C4-2B (cell line): ENCODE data around the gene KRTAP4-1.
"Not testable (repeated sequence)": the region's sequence is repeated elsewhere in the genome, so short reads cannot be mapped to it uniquely, and the experiment has no call there.

Experiments
- H3K27ac ChIP-seq: fragments of 450-650 bp; 2 replicates; pipeline ENCODE4 v1.5.1; 2017
- CTCF ChIP-seq: fragments of 450-650 bp; conservative IDR thresholded peaks from 2 replicates; pipeline ENCODE4 v1.5.1; 2017; ENCODE audit warnings: mild to moderate bottlenecking
- ZFX ChIP-seq: fragments of 450-650 bp; IDR thresholded peaks from 2 replicates; pipeline ENCODE4 v1.6.1; 2017

KRTAP4-1 gene

GRCh38 chr17:41212524-41213169 lies 27.9 kb upstream of the KRTAP4-1 start:
- H3K27ac ChIP-seq: peak overlapping the region; percentile 24; the same call in 1 of the 2 replicates
- TF ChIP-seq ZFX: no peak
- no peak for TF ChIP-seq CTCF

- H3K27ac ChIP-seq: no peak overlapping the region; the same call in 1 of the 2 replicates
- TF ChIP-seq CTCF (no peak), ZFX (no peak)
These were observed 27.2 kb upstream of the KRTAP4-1 start for GRCh38 chr17:41211845-41212466.

- no peak for TF ChIP-seq CTCF
- no peak for TF ChIP-seq ZFX
- H3K27ac ChIP-seq: no peak overlapping the region
These were observed 14.8 kb upstream of the KRTAP4-1 start for GRCh38 chr17:41199421-41200078.

- TF ChIP-seq ZFX (no peak), CTCF (no peak)
- no peak overlapping the region for H3K27ac ChIP-seq
These were observed 11.4 kb upstream of the KRTAP4-1 start for GRCh38 chr17:41196068-41196467.

GRCh38 chr17:41190328-41190727 lies 5.6 kb upstream of the KRTAP4-1 start:
- TF ChIP-seq CTCF: no peak
- no peak for TF ChIP-seq ZFX
- no peak overlapping the region for H3K27ac ChIP-seq

GRCh38 chr17:41189837-41190318 lies 5.2 kb upstream of the KRTAP4-1 start, which contains the start of gene KRTAP9-1:
Gene KRTAP9-1 (plus strand): TSS chr17:41189887. CDS start chr17:41189887, 0 bp downstream.
- H3K27ac ChIP-seq: not testable (repeated sequence)

GRCh38 chr17:41186872-41187271 lies 2.2 kb upstream of the KRTAP4-1 start:
- TF ChIP-seq CTCF (no peak), ZFX (no peak)
- H3K27ac ChIP-seq: no peak overlapping the region
